Lower lobe of right lung (tissue), 2 donors: ENCODE measurements around the gene RPS4Y1. TPM values are rescaled to one million over a fixed set of nuclear protein-coding genes. Genes with fewer than 3 reads are reported as not detected.

ENCODE experiments used
- ATAC-seq, 2 donors: fragments of 200-7000 bp; cut with Tn5 transposase; one replicate each; pipeline ENCODE4 v1.9.1; 2020 to 2022; ENCODE audit warnings: mild to moderate bottlenecking in 2 of 2, moderate library complexity in 2 of 2
- DNase-seq: peaks from one replicate; pipeline ENCODE4 v3.0.0-alpha.2; 2020
- H3K27ac ChIP-seq: fragments of 200-600 bp; one replicate; pipeline ENCODE4 v1.8.0; 2022
- H3K27me3 ChIP-seq: fragments of 200-600 bp; one replicate; pipeline ENCODE4 v1.8.0; 2022; ENCODE audit warnings: low read depth
- H3K36me3 ChIP-seq: fragments of 200-600 bp; one replicate; pipeline ENCODE4 v1.8.0; 2022; ENCODE audit warnings: mild to moderate bottlenecking
- H3K4me1 ChIP-seq: fragments of 200-600 bp; one replicate; pipeline ENCODE4 v1.8.0; 2022
- H3K4me3 ChIP-seq: fragments of 200-600 bp; one replicate; pipeline ENCODE4 v1.8.0; 2022; ENCODE audit warnings: mild to moderate bottlenecking
- H3K9me3 ChIP-seq: fragments of 200-600 bp; one replicate; pipeline ENCODE4 v1.8.0; 2022
- intact Hi-C: fragments of 100-400 bp; cut with DNase I; formaldehyde crosslinking; loops from one replicate; pipeline ENCODE4 v1.11.0; 2022
- total RNA-seq: library from RNA; stranded (reverse); fragmentation: NEBNext Ultra II Directional; extraction: Animal tissue kit (Norgen Biotek cat#: 25700); gene quantifications from one replicate; pipeline ENCODE4 v1.2.1, GENCODE V29; 2021
- TF ChIP-seq, protein P1 (sequence below): fragments of 200-600 bp; IDR thresholded peaks from one replicate; pipeline ENCODE4 v1.8.0; 2022; ENCODE audit warnings: antibody characterized with exemption, mild to moderate bottlenecking
- donor health status: DM: no; HTN: yes; CAD: no; lungs with severe emphysema.

RPS4Y1 gene
- total RNA-seq, 1 donor from 2014 or later = 211 TPM

DNA sequence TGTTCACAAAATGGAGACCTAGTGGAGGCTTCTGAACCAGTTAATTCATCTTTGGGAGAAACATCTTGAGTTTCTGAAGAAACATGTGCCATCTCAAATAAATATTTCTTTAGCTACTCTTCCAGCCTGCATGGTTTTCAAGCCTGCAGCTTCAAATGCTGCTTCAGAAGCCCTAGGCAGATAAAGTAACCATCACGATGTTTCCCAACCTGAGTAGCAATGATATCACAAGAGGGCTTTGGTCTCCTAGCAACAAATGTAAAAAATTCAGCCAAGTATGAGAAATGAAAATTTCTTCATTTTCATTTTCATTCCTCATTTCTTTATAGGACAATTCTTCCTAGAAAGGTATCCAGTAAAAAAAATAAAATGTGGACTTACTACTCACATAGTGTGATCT, 42.2 kb downstream of the RPS4Y1 start:
- Histone ChIP-seq H3K27me3 (no peaks in the 10 kb centered on the region), H3K27ac (no peak overlapping the region), H3K36me3 (no peaks in the 10 kb centered on the region), H3K4me3 (no peak overlapping the region), H3K4me1 (no peaks in the 10 kb centered on the region), H3K9me3 (no peaks in the 10 kb centered on the region)
- DNase-seq = no peak
- intact Hi-C loops = no loop called here
- TF ChIP-seq, protein P1, sequence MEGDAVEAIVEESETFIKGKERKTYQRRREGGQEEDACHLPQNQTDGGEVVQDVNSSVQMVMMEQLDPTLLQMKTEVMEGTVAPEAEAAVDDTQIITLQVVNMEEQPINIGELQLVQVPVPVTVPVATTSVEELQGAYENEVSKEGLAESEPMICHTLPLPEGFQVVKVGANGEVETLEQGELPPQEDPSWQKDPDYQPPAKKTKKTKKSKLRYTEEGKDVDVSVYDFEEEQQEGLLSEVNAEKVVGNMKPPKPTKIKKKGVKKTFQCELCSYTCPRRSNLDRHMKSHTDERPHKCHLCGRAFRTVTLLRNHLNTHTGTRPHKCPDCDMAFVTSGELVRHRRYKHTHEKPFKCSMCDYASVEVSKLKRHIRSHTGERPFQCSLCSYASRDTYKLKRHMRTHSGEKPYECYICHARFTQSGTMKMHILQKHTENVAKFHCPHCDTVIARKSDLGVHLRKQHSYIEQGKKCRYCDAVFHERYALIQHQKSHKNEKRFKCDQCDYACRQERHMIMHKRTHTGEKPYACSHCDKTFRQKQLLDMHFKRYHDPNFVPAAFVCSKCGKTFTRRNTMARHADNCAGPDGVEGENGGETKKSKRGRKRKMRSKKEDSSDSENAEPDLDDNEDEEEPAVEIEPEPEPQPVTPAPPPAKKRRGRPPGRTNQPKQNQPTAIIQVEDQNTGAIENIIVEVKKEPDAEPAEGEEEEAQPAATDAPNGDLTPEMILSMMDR = no peak
- no peak for ATAC-seq

DNA sequence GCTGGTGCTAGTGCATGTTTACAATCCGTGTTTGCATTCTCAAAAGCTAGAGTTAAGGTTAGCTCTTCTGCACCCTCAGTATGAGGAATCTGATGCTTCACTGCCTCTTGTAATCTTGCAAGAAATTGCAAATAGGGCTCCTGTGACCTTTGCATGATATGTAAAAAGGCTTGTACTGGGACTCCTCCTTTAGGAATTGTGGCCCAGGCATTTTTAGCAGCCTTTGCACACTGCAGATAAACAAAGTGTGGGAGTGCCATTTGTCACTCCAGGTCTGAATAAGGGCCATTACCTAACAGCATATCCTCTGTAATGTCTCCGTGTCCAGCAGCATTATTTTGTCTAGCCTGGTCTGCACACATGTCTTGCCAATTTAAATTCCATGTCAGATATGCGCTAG, 44.5 kb downstream of the RPS4Y1 start:
- TF ChIP-seq, protein P1 = no peak
- intact Hi-C loops = no loop called here
- no peak for ATAC-seq

DNA sequence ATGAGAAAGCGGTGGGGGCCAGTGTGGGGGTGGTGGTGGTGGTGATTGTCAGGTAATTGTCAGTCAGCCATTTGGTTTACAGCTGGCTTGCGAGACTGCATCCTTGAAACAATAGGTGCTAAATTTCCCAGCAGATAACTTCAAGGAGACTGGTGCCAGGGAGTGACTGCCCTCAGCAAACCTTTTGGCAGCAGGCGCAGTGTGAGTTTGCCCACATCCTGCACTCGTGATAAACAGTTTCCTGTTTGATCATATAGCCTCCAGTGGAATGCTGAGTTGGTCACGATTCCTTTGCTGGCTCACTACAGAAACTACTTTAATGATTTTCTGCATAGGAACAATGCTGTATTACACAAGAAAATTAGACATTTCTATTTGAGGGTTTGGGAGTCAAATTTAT, 46.0 kb downstream of the RPS4Y1 start:
- H3K27ac ChIP-seq = no peak overlapping the region
- H3K9me3 ChIP-seq = no peaks in the 10 kb centered on the region
- intact Hi-C loops = no loop called here
- H3K27me3 ChIP-seq = no peaks in the 10 kb centered on the region
- DNase-seq (no peak), ATAC-seq (no peak)
- TF ChIP-seq, protein P1 = no peak
- no peaks in the 10 kb centered on the region for H3K36me3 ChIP-seq
- no peak overlapping the region for H3K4me3 ChIP-seq
- H3K4me1 ChIP-seq = no peaks in the 10 kb centered on the region

More for the DNA sequence above, 44.5 kb downstream of the RPS4Y1 start:
- H3K4me1 ChIP-seq = no peaks in the 10 kb centered on the region
- H3K27me3 ChIP-seq = no peaks in the 10 kb centered on the region
- no peak overlapping the region for H3K27ac ChIP-seq
- no peaks in the 10 kb centered on the region for H3K9me3 ChIP-seq
- no peak for DNase-seq
- H3K4me3 ChIP-seq = no peak overlapping the region
- no peaks in the 10 kb centered on the region for H3K36me3 ChIP-seq

DNA sequence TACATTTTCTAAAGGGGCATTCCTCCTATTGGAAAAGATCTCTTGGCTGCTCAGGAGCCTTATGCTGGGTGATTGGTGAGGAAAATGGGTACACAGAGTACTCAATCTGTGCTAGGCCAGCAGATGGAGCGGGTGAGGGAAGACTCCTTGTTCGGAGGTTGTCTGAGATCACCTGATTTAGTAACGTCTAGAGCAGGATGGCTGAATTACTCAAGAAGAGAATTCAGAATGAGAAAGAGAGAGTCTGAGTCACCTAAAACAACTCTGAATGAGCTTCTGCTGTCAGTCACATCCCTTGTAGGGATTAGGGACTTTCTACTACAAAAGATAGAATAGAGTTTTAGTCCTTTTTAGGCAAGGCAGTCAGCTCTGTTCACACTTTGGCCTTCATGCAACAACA, 46.6 kb downstream of the RPS4Y1 start:
- Histone ChIP-seq H3K36me3 (no peaks in the 10 kb centered on the region), H3K27ac (no peak overlapping the region), H3K4me1 (no peaks in the 10 kb centered on the region), H3K4me3 (no peak overlapping the region), H3K27me3 (no peaks in the 10 kb centered on the region), H3K9me3 (no peaks in the 10 kb centered on the region)
- intact Hi-C loops = no loop called here
- no peak for DNase-seq
- no peak for ATAC-seq
- TF ChIP-seq, protein P1 = no peak

- no peaks in the 10 kb centered on the region for H3K27me3 ChIP-seq
- no peaks in the 10 kb centered on the region for H3K36me3 ChIP-seq
- no peak overlapping the region for H3K27ac ChIP-seq
- TF ChIP-seq, protein P1 = no peak
- no peaks in the 10 kb centered on the region for H3K4me1 ChIP-seq
- DNase-seq (no peak), ATAC-seq (no peak)
- no peaks in the 10 kb centered on the region for H3K9me3 ChIP-seq
- no peak overlapping the region for H3K4me3 ChIP-seq
- intact Hi-C loops = no loop called here
Observed at GRCh38 chrY:2893471-2893870, 52.1 kb downstream of the RPS4Y1 start.

DNA sequence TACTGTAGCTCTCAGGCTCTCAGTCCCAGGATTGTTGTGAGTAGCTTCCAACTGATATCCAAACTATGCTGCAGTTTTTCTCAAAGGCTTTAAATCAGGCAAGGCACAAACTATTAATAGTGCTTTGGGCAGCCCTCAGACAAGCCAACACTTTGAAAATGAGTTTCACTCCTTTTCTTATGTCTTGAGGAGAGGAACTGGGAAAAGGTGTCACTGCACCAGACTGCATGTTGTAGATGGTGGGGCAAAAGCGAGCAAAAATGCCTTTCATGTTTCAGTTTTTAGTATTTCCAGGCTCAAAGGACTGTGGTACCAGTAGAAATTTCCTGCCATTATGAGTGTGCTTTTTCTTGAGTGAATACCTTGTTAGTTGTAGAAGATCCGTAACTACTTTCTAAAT, 54.6 kb downstream of the RPS4Y1 start:
- intact Hi-C loops = no loop called here
- TF ChIP-seq, protein P1 = no peak
- Histone ChIP-seq H3K36me3 (no peaks in the 10 kb centered on the region), H3K4me1 (no peaks in the 10 kb centered on the region), H3K27ac (no peak overlapping the region), H3K27me3 (no peaks in the 10 kb centered on the region), H3K4me3 (no peak overlapping the region), H3K9me3 (no peaks in the 10 kb centered on the region)
- DNase-seq (no peak), ATAC-seq (no peak)
